Measurements from ENCODE around the gene PEMT.

The PEMT gene

DNA sequence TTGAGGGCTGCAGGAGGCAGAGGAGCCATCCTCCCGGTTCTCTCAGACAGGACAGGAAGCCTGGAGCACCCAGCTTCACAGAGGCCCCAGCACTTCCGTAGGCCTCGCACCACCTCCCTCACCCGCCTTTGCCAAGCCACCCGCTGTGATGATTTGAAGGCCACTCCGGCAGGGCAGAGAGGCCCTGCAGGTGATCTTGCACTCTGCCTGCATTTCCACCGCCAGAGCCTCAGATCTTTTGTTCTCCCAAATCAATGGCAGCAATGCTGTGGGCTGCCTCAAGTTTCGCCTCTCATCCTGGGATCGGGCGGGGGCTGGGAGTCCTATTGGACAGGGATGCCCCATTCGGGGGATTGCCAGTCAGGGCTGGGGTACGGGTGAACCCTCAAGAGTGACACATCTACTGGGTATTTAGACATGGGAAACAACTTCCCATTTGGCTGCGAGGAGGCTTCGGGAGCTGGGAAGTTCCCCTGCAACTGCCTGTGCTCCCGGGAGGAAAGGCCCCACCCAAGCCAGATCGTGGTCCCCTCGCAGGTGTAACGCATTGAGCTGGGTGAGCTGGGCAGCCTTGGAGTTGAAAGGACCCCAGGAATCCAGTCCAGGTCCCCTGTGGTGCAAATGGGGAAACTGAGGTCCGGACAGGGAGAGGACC, 34.8 kb upstream of the PEMT start:
- no peak overlapping the region for H3K9ac ChIP-seq (ENCODE audit: low read length)
- H3K27me3 ChIP-seq (ENCODE audit: insufficient read depth, low read length) = no peaks in the 10 kb centered on the region
- TF ChIP-seq, protein P1, sequence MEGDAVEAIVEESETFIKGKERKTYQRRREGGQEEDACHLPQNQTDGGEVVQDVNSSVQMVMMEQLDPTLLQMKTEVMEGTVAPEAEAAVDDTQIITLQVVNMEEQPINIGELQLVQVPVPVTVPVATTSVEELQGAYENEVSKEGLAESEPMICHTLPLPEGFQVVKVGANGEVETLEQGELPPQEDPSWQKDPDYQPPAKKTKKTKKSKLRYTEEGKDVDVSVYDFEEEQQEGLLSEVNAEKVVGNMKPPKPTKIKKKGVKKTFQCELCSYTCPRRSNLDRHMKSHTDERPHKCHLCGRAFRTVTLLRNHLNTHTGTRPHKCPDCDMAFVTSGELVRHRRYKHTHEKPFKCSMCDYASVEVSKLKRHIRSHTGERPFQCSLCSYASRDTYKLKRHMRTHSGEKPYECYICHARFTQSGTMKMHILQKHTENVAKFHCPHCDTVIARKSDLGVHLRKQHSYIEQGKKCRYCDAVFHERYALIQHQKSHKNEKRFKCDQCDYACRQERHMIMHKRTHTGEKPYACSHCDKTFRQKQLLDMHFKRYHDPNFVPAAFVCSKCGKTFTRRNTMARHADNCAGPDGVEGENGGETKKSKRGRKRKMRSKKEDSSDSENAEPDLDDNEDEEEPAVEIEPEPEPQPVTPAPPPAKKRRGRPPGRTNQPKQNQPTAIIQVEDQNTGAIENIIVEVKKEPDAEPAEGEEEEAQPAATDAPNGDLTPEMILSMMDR (IDR thresholded peaks at IDR 0.05; ENCODE audit: low read length) = no peak
- no peak for TF ChIP-seq EZH2 (IDR thresholded peaks at IDR 0.05; ENCODE audit: borderline replicate concordance, low read length)
- H3K4me1 ChIP-seq (ENCODE audit: insufficient read depth, low read length, severe bottlenecking) = peaks cover 7% of the 10 kb centered on the region
- H3K9me2 ChIP-seq (ENCODE audit: low read depth, low read length) = no peaks in the 10 kb centered on the region
- no peak overlapping the region for H3K4me3 ChIP-seq (ENCODE audit: low read depth, low read length, poor library complexity, severe bottlenecking)
- no peak overlapping the region for H3K27ac ChIP-seq (ENCODE audit: low read depth, low read length, poor library complexity, severe bottlenecking)
- H3K79me2 ChIP-seq (ENCODE audit: insufficient read depth, low read length) = no peaks in the 10 kb centered on the region
- no peaks in the 10 kb centered on the region for H4K20me1 ChIP-seq (ENCODE audit: insufficient read depth, low read length)
- H3K4me2 ChIP-seq (ENCODE audit: low read length) = no peak overlapping the region
- no peaks in the 10 kb centered on the region for H3K9me3 ChIP-seq (ENCODE audit: low read length)
- H2AFZ ChIP-seq (ENCODE audit: low read length) = no peak overlapping the region
- no peaks in the 10 kb centered on the region for H3K36me3 ChIP-seq (ENCODE audit: insufficient read depth, low read length)
- no peaks in the 10 kb centered on the region for H3F3A ChIP-seq (ENCODE audit: insufficient read depth, low read length)

- Histone ChIP-seq H3K4me3 (ENCODE audit: low read depth, low read length, poor library complexity, severe bottlenecking) (no peak overlapping the region), H3K27ac (ENCODE audit: low read depth, low read length, poor library complexity, severe bottlenecking) (no peak overlapping the region), H3K36me3 (ENCODE audit: insufficient read depth, low read length) (no peaks in the 10 kb centered on the region), H4K20me1 (ENCODE audit: insufficient read depth, low read length) (no peaks in the 10 kb centered on the region), H3K4me2 (ENCODE audit: low read length) (no peak overlapping the region), H3K9ac (ENCODE audit: low read length) (no peak overlapping the region), H3F3A (ENCODE audit: insufficient read depth, low read length) (no peaks in the 10 kb centered on the region), H2AFZ (ENCODE audit: low read length) (no peak overlapping the region), H3K79me2 (ENCODE audit: insufficient read depth, low read length) (no peaks in the 10 kb centered on the region), H3K27me3 (ENCODE audit: insufficient read depth, low read length) (no peaks in the 10 kb centered on the region), H3K9me2 (ENCODE audit: low read depth, low read length) (no peaks in the 10 kb centered on the region), H3K9me3 (ENCODE audit: low read length) (no peaks in the 10 kb centered on the region), H3K4me1 (ENCODE audit: insufficient read depth, low read length, severe bottlenecking) (peaks cover 7% of the 10 kb centered on the region)
- TF ChIP-seq, protein P1 (IDR thresholded peaks at IDR 0.05; ENCODE audit: low read length) = no peak
- no peak for TF ChIP-seq EZH2 (IDR thresholded peaks at IDR 0.05; ENCODE audit: borderline replicate concordance, low read length)
These were observed 33.2 kb upstream of the PEMT start for GRCh38 chr17:17624741-17625140.

DNA sequence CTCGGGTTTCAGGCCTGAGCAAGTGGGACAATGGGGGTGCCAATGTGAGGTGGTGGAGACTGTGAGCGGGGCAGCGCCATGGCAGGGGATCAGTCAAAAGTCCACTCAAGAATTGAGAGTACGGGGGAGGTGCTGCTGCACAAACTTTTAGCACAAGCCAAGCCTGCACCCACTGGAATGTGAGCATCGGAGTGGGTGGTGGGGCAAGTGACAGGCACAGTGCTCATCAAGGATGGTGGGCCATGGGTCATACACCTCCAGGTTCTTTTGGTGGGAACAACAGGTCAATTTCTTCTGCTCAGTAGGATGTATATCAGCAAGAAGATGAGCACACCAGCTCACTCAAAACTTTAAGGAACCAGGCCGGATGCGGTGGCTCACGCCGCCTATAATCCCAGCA, 32.4 kb upstream of the PEMT start:
- TF ChIP-seq, protein P1 (IDR thresholded peaks at IDR 0.05; ENCODE audit: low read length) = no peak
- no peak for TF ChIP-seq EZH2 (IDR thresholded peaks at IDR 0.05; ENCODE audit: borderline replicate concordance, low read length)
- Histone ChIP-seq H2AFZ (ENCODE audit: low read length) (no peak overlapping the region), H3K9me2 (ENCODE audit: low read depth, low read length) (no peaks in the 10 kb centered on the region), H3K27me3 (ENCODE audit: insufficient read depth, low read length) (no peaks in the 10 kb centered on the region), H3K9ac (ENCODE audit: low read length) (no peak overlapping the region), H3K79me2 (ENCODE audit: insufficient read depth, low read length) (no peaks in the 10 kb centered on the region), H3K4me1 (ENCODE audit: insufficient read depth, low read length, severe bottlenecking) (peaks cover 7% of the 10 kb centered on the region), H3K4me3 (ENCODE audit: low read depth, low read length, poor library complexity, severe bottlenecking) (no peak overlapping the region), H3K36me3 (ENCODE audit: insufficient read depth, low read length) (no peaks in the 10 kb centered on the region), H3F3A (ENCODE audit: insufficient read depth, low read length) (no peaks in the 10 kb centered on the region), H3K27ac (ENCODE audit: low read depth, low read length, poor library complexity, severe bottlenecking) (no peak overlapping the region), H4K20me1 (ENCODE audit: insufficient read depth, low read length) (no peaks in the 10 kb centered on the region), H3K9me3 (ENCODE audit: low read length) (no peaks in the 10 kb centered on the region), H3K4me2 (ENCODE audit: low read length) (no peak overlapping the region)
